HTERT RPE-1 (cell line): Measurements from ENCODE around the gene DAPK1.

Experiments used
- in situ Hi-C: fragments of 300-500 bp; cut with MboI; formaldehyde crosslinking; loops from 4 replicates; pipeline ENCODE4 v1.14.3; 2020; ENCODE audit warnings: low sequenced_read_pairs

Gene DAPK1

DNA sequence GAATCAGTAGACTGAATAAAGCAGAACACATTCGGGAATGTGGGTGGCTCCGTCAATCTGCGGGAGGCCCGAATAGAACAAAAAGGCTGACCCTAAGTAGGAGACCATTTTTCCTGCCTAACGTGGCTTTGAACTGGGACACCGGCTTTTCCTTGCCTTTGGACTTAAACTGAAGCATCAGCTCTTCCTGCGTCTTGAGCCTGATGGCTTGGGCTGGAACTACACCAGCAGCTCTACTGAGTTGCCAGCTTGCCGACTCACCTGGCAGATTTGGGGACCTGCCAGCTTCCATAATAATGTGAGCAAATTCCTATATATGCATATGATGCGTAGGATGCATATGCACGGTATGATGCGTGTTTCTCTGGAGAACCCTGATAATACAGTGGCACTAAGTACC is 111.3 kb downstream of the DAPK1 start:
- in situ Hi-C loops = no loop called here

DNA sequence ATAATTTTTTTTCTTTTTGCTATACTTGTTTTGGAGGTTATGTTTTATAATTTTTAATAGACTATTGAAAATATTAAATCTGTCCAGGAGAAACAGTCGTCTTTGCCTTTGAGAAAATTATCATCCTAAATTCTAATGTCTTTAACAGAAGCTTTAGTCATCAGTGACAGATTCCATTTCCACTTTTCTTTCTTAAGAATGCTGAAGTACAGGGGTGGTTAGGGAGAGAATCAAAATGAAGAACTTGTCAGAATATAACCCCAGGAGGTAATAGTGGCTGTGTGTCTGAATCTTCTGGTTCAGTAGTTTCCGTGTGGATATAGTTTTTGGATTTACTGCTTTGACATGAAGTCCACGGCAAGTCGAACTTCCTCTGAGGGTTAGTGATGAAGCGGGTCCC is 111.8 kb downstream of the DAPK1 start:
- in situ Hi-C loops = no loop called here

- in situ Hi-C loops = no loop called here
Observed at GRCh38 chr9:87610200-87611155, 112.8 kb downstream of the DAPK1 start.

DNA sequence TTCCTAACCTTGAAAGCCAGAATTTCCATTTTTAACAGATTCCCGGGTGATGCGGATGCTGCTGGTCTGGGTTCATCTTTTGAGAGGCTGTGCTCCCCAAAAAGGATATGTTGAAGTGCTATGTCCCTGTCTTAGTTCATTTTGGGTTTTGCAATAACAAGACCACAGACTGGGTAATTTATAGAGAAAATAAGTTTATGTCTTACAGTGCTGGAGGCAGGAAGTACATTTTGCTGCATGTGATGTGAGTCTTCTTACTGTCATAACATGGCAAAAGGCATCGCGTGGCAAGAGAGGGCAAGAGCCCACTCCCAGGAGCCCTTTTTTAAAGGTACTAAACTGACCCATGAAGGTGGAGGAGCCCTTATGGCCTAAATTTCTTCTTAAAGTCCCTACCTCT is 114.1 kb downstream of the DAPK1 start:
- in situ Hi-C loops = no loop called here

DNA sequence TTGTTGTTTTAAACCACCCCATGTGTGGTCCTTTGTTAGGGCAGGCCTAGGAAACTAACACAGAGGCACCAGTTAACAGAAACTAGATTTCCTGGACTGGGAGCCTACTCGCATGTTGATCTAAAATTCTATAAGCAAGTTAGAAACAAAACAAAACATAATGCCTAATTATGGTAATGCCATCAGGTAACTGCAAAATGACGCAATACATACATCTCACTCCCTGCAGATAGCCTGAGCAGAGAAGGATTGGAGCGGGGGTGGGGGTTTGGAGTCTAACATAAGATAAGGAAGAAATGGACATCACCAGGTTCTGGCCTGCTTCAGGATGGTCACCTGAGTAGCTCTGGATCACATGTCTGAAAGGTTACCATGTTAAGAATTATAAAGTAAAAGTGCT is 114.9 kb downstream of the DAPK1 start:
- in situ Hi-C loops = no loop called here

DNA sequence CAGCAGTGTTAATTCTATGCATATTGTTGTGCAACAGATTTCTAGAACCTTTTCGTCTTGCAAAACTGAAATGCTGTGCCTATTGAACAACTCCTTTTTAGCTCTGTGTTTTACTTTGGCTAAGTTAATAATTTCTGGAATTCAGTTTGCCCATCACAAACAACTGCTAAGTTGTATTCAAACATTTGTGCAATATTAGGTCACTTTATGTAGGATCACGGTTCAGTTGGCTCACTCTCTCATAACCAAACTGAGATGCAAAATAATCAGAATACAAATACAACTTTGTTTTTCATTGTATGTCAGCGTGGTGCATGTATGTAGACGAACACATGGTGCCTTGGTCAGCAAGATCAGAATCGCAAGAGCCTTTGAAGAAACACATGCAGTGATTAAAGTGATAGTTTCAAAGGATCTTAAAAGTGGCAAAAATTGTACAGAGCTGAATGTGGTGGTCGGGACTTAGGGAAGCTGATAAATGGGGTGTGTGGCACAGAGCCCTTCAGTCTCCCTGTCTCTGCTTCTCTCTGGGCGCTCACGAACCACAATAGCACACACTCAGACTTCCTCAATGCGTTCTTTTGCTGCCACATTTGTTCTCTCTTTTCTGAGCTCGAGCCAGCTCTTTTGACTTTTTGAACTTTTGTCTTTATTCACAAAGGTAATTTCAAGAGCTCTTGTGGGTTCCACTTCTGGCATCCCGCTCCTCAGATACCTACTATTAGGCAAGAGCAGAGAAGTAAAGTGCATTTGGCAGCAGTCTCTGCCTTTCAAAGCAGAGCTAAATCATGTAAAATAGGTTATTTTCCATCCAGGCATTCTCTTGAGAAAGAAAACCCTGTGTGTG is 115.8 kb downstream of the DAPK1 start:
- in situ Hi-C loops = no loop called here

- in situ Hi-C loops = no loop called here
Observed at GRCh38 chr9:87614397-87614796, 116.7 kb downstream of the DAPK1 start.

- in situ Hi-C loops = no loop called here
Observed at GRCh38 chr9:87615136-87615535, 117.5 kb downstream of the DAPK1 start.

GRCh38 chr9:87615547-87616148 is 118.0 kb downstream of the DAPK1 start:
- in situ Hi-C loops = no loop called here

- in situ Hi-C loops = no loop called here
Observed at GRCh38 chr9:87618226-87618625, 120.6 kb downstream of the DAPK1 start.

DNA sequence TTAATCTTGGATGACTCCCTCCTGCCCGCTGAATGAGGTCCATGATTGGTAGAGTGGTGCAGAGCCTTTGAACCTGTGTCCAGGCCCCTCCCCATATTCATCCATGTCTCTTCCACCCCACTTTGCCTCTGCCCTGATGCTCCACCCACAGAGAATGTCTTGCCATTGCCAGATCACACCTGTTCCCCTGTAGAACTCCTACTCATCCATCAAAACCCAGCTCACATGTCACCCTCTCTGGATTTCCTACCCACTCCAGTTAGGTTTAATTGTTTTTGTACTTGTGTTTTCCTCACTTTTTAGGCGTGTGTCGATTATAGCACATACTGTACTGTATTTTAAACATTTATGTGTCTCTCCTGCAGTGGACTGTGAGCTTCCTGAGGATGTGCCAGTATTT is 121.3 kb downstream of the DAPK1 start:
- in situ Hi-C loops = no loop called here

- in situ Hi-C loops = no loop called here
Observed at GRCh38 chr9:87619346-87619745, 121.7 kb downstream of the DAPK1 start.

DNA sequence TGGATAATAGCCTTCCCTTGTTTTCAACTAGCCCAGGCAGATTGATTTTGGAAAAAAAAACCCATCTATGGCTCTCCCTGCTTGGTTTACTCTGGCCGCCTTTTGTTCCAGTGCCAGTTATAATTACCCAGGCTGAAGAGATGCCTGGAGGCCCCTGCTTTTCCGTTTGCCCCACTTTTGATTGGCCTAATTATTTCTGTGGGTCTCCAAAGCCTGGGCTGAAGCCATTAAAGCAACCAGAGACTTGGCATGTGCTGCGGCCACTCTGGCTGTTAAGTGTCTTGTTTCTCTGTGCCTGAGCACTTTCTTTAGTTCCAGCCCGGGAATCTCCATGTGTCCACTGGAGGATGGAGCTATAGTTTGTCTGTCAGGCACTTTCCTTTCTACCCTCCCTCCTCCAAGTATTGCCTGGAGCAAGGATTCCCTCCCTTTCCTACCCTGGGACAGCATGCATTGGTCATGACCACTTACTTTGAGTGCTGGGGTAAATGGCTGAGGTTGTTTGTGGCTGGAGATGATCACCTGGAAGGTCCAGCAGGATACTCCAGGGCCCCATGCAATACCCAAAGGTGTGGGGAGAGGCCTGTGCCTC is 123.2 kb downstream of the DAPK1 start:
- in situ Hi-C loops = no loop called here

DNA sequence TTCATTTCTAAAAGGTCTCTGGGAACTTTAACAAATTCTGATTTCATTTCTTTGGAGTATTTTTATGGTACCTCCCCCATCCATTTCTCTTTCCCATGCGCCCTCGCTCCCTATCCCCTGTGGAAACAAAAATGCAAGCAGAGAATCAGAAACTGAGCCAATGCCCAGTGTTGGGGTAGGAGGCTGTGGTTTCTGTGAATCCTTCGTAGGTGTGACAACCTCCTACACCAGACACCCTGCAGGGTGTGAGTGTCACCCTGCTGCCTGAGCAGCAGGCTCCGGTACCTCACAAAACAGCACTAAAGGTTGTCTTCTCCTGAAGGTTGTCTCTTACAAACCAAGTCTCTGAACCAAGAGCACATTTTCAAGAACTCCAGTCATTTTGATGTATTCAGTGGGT is 124.4 kb downstream of the DAPK1 start:
- in situ Hi-C loops = no loop called here

DNA sequence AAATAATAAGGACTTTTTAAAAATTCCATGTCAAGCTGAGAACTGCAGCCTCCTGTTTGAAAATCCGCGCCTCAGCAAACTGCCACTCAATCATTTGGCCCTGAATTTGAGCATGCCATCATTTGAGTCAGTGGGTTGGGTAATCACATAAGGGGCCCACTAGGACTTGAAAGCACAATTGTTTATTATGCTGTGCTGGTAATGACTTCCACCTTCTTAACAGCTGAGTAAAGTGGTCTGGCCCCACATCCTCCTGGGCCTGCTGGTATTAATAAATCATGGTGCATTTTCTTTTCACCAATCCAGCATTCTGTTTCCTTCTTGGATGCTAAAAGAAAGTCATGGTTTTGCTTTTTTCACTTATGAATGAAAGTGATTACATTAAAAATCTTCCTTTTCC is 125.3 kb downstream of the DAPK1 start:
- in situ Hi-C loops = no loop called here

- in situ Hi-C loops = no loop called here
Observed at GRCh38 chr9:87628346-87628745, 130.7 kb downstream of the DAPK1 start.

GRCh38 chr9:87629104-87629503 is 131.4 kb downstream of the DAPK1 start:
- in situ Hi-C loops = no loop called here

DNA sequence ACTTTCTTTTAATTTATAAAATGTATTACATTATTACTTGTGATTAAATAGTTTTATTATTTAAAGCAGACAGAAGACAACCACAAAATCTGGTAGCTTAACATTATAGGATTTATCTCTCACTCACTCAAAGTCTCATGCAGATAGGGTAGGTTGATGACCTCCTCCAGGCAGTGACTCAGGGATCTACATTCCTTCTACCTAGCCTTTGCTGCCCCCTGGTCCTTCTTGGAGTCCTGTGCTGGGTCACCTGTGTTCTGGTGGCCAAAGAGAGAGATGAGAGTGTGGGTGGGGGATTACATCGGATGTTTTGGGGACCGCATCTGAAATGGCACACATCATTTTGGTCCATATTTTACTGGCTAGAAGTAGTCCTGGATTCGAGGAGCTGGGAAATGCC is 132.6 kb downstream of the DAPK1 start:
- in situ Hi-C loops = no loop called here

GRCh38 chr9:87630846-87631245 is 133.2 kb downstream of the DAPK1 start:
- in situ Hi-C loops = no loop called here

- in situ Hi-C loops = no loop called here
Observed at GRCh38 chr9:87635656-87636501, 138.2 kb downstream of the DAPK1 start.
